IMR-90 (cell line): ENCODE results near the gene EMILIN2. TPM values are rescaled to one million over a fixed set of nuclear protein-coding genes. Genes with fewer than 3 reads are reported as not detected.

ENCODE experiments used
- ATAC-seq: fragments of 200-7000 bp; cut with Tn5 transposase; 2 replicates; pipeline ENCODE4 v1.9.1; 2020; ENCODE audit warnings: low read depth, mild to moderate bottlenecking, moderate library complexity
- BruUV-seq: library from RNA; stranded (reverse); fragments of 400-500 nt; replicated peaks from 2 replicates; lab custom pipeline; 2021; lab: Mats Ljungman, UMichigan
- CTCF ChIA-PET: fragments of 300-600 bp; formaldehyde crosslinking; extraction: SDS; loops from one replicate; lab custom pipeline; 2021; ENCODE audit warnings: antibody characterized with exemption; lab: Yijun Ruan, JAX
- POLR2A ChIA-PET: fragments of 300-600 bp; sonication (Branson Sonifier 250); formaldehyde crosslinking; loops from one replicate; lab custom pipeline; 2022; ENCODE audit warnings: antibody characterized with exemption; ENCODE audit not compliant: unreplicated experiment; lab: Charles Lee
- DNase-seq: peaks from one replicate; pipeline ENCODE4 v3.0.0; 2013
- H2AFZ ChIP-seq: replicated peaks from 2 replicates; pipeline ENCODE3; 2013; ENCODE audit warnings: low read length, mild to moderate bottlenecking; ENCODE audit not compliant: poor library complexity
- H2AK5ac ChIP-seq: 2 replicates; pipeline ENCODE4 v1.6.1; 2013; ENCODE audit warnings: low read depth, low read length, inconsistent platforms
- H2AK9ac ChIP-seq: replicated peaks from 2 replicates; pipeline ENCODE3; 2013; ENCODE audit warnings: mild to moderate bottlenecking, low read depth, low read length, moderate library complexity; ENCODE audit not compliant: poor library complexity
- H2BK120ac ChIP-seq: 2 replicates; pipeline ENCODE4 v1.6.1; 2013; ENCODE audit warnings: low read depth, low read length, inconsistent platforms
- H2BK15ac ChIP-seq: 3 replicates; pipeline ENCODE4 v1.6.1; 2013; ENCODE audit warnings: low read depth, low read length, inconsistent platforms
- H2BK20ac ChIP-seq: 2 replicates; pipeline ENCODE4 v1.6.1; 2013; ENCODE audit warnings: low read depth, mild to moderate bottlenecking, inconsistent platforms, low read length, moderate library complexity
- H2BK5ac ChIP-seq: 2 replicates; pipeline ENCODE4 v1.6.1; 2013; ENCODE audit warnings: mild to moderate bottlenecking, low read depth, low read length, inconsistent platforms; ENCODE audit not compliant: poor library complexity, severe bottlenecking
- H3K14ac ChIP-seq: replicated peaks from 2 replicates; pipeline ENCODE4 v1.6.1; 2013; ENCODE audit warnings: low read depth, low read length, inconsistent platforms
- H3K18ac ChIP-seq: 2 replicates; pipeline ENCODE4 v1.6.1; 2013; ENCODE audit warnings: low read depth, low read length, control low read depth
- H3K23ac ChIP-seq: 2 replicates; pipeline ENCODE4 v1.6.1; 2013; ENCODE audit warnings: low read depth, low read length, inconsistent platforms
- H3K27ac ChIP-seq: 2 replicates; pipeline ENCODE4 v1.5.1; 2013; ENCODE audit warnings: mild to moderate bottlenecking, control low read depth, low read length; ENCODE audit not compliant: insufficient read depth
- H3K27me3 ChIP-seq: 2 replicates; pipeline ENCODE4 v1.6.1; 2013; ENCODE audit warnings: low read length; ENCODE audit not compliant: control insufficient read depth, insufficient read depth
- H3K36me3 ChIP-seq: 2 replicates; pipeline ENCODE4 v1.6.1; 2013; ENCODE audit warnings: low read length, mixed read lengths; ENCODE audit not compliant: control insufficient read depth, insufficient read depth
- H3K4ac ChIP-seq: 2 replicates; pipeline ENCODE4 v1.6.1; 2013; ENCODE audit warnings: low read depth, low read length, inconsistent platforms
- H3K4me1 ChIP-seq: 2 replicates; pipeline ENCODE4 v1.6.1; 2013; ENCODE audit warnings: low read length, mixed read lengths; ENCODE audit not compliant: control insufficient read depth, insufficient read depth
- H3K4me2 ChIP-seq: 2 replicates; pipeline ENCODE4 v1.6.1; 2013; ENCODE audit warnings: low read depth, mild to moderate bottlenecking, control low read depth, low read length, moderate library complexity
- H3K4me3 ChIP-seq: 2 replicates; pipeline ENCODE4 v1.5.1; 2013; ENCODE audit warnings: low read depth, mild to moderate bottlenecking, control low read depth, low read length, moderate library complexity; ENCODE audit not compliant: insufficient read depth
- H3K56ac ChIP-seq: 2 replicates; pipeline ENCODE4 v1.6.1; 2013; ENCODE audit warnings: low read length, inconsistent platforms; ENCODE audit not compliant: insufficient read depth; ENCODE audit errors: extremely low read depth
- H3K79me1 ChIP-seq, 2 experiments: 2 replicates each; pipeline ENCODE4 v1.6.1; 2013; ENCODE audit warnings: low read length in 2 of 2, inconsistent platforms in 1 of 2, low read depth in 1 of 2
- H3K9ac ChIP-seq: 2 replicates; pipeline ENCODE4 v1.6.1; 2013; ENCODE audit warnings: low read depth, low read length, control low read depth
- H3K9me1 ChIP-seq: 2 replicates; pipeline ENCODE4 v1.6.1; 2013; ENCODE audit warnings: low read length, inconsistent platforms; ENCODE audit not compliant: insufficient read depth
- H3K9me3 ChIP-seq: 2 replicates; pipeline ENCODE4 v1.6.1; 2013; ENCODE audit warnings: low read length; ENCODE audit not compliant: control insufficient read depth, insufficient read depth
- H4K20me1 ChIP-seq: 2 replicates; pipeline ENCODE4 v1.6.1; 2013; ENCODE audit warnings: low read length, inconsistent platforms; ENCODE audit not compliant: insufficient read depth
- H4K5ac ChIP-seq: 2 replicates; pipeline ENCODE4 v1.6.1; 2013; ENCODE audit warnings: mild to moderate bottlenecking, low read depth, low read length, control low read depth
- H4K8ac ChIP-seq, 2 experiments: 2 replicates each; pipeline ENCODE4 v1.6.1; 2013; ENCODE audit warnings: low read depth in 2 of 2, low read length in 2 of 2, control low read depth in 1 of 2, inconsistent platforms in 1 of 2
- H4K91ac ChIP-seq: 2 replicates; pipeline ENCODE4 v1.6.1; 2013; ENCODE audit warnings: low read depth, low read length, inconsistent platforms; ENCODE audit not compliant: insufficient read depth
- RCOR1 ChIP-seq: IDR thresholded peaks from 2 replicates; pipeline ENCODE4 v1.6.1; 2012; ENCODE audit warnings: mild to moderate bottlenecking, low read length, improper control_type of control experiment; ENCODE audit not compliant: insufficient replicate concordance
- SMC3 ChIP-seq: fragments of 150-350 bp; IDR thresholded peaks from 2 replicates; pipeline ENCODE4 v1.6.1; 2016; ENCODE audit warnings: low read depth, mild to moderate bottlenecking, antibody characterized with exemption, low read length, moderate library complexity
- USF2 ChIP-seq: fragments of 150-350 bp; IDR thresholded peaks from 2 replicates; pipeline ENCODE4 v1.6.1; 2017; ENCODE audit warnings: mild to moderate bottlenecking, antibody characterized with exemption, low read length, low read depth
- WGBS, 2 experiments: methylation state at CpG; one replicate each; pipeline versions ENCODE4 v1.1.5 to v1.1.7; 2013; ENCODE audit warnings: missing lambda C conversion rate in 2 of 2; ENCODE audit not compliant: insufficient read length in 1 of 2; ENCODE audit errors: extremely low coverage in 2 of 2; 5-methylcytosine and 5-hydroxymethylcytosine counted together
- dilution Hi-C: fragments of 300-500 bp; cut with HindIII; formaldehyde crosslinking; loops from one replicate; pipeline ENCODE4 v1.14.3; 2018; ENCODE audit warnings: low sequenced_read_pairs; ENCODE audit not compliant: unreplicated experiment
- in situ Hi-C: fragments of 300-500 bp; cut with MboI; formaldehyde crosslinking; loops from 3 replicates; pipeline ENCODE4 v1.14.3; 2019; ENCODE audit warnings: low sequenced_read_pairs, inconsistent platforms, mixed read lengths
- intact Hi-C: fragments of 100-400 bp; cut with micrococcal nuclease; formaldehyde crosslinking; loops from 2 replicates; pipeline ENCODE4 v1.10.0; 2022
- polyA plus RNA-seq, 3 experiments: library from polyadenylated mRNA; depleted of rRNA; stranded (reverse); fragments of >200 nt; gene quantifications; 2 replicates each; pipeline ENCODE4 v1.2.3, GENCODE V29; 2012; ENCODE audit warnings: low replicate concordance in 1 of 3
- total RNA-seq: library from RNA; depleted of rRNA; stranded (reverse); fragments of >200 nt; gene quantifications from 2 replicates; pipeline ENCODE4 v1.2.3, GENCODE V29; 2012

Gene EMILIN2
- total and polyA plus RNA-seq, 2 of the 4 experiments (the other 2 are of a cell fraction) = under 0.01 to 0.14 TPM

GRCh38 chr18:2895391-2895790, 48.6 kb downstream of the EMILIN2 start:
- no peak overlapping the region for H2BK5ac ChIP-seq
- no peak overlapping the region for H3K4ac ChIP-seq
- intact Hi-C loops (no loop called here), in situ Hi-C loops (no loop called here), dilution Hi-C loops (no loop called here)
- no peaks in the 10 kb centered on the region for H3K79me1 ChIP-seq
- no peak overlapping the region for H3K56ac ChIP-seq
- H4K8ac ChIP-seq = no peak overlapping the region
- POLR2A ChIA-PET = no interaction called here
- no peak overlapping the region for H3K4me2 ChIP-seq
- no peak overlapping the region for H2AFZ ChIP-seq
- no peak overlapping the region for H3K9ac ChIP-seq
- no TSS peak for BruUV-seq
- H3K27me3 ChIP-seq = peaks cover 8% of the 10 kb centered on the region
- no peak overlapping the region for H3K18ac ChIP-seq
- no peak overlapping the region for H2BK120ac ChIP-seq
- H3K36me3 ChIP-seq = no peaks in the 10 kb centered on the region
- no peak overlapping the region for H2AK5ac ChIP-seq
- no peak overlapping the region for H2AK9ac ChIP-seq
- peaks cover 6% of the 10 kb centered on the region; the same call in 1 of the 2 replicates for H3K9me3 ChIP-seq
- ATAC-seq = no peak
- no peak overlapping the region for H3K27ac ChIP-seq
- H3K4me1 ChIP-seq = peaks cover 2% of the 10 kb centered on the region
- no peaks in the 10 kb centered on the region; the same call in 1 of the 2 replicates for H3K9me1 ChIP-seq
- TF ChIP-seq USF2 = no peak
- TF ChIP-seq SMC3 = no peak
- TF ChIP-seq RCOR1 = no peak
- no peak overlapping the region for H2BK20ac ChIP-seq
- no peak overlapping the region for H4K91ac ChIP-seq
- H3K14ac ChIP-seq = no peak overlapping the region
- H3K23ac ChIP-seq = no peak overlapping the region
- H4K5ac ChIP-seq = no peak overlapping the region
- H3K4me3 ChIP-seq = no peak overlapping the region
- CTCF ChIA-PET = no interaction called here
- H4K20me1 ChIP-seq = no peaks in the 10 kb centered on the region
- H2BK15ac ChIP-seq = no peak overlapping the region
- WGBS, 2 experiments = 100% methylated on average over 2 of the region's 7 CpGs; no CpG with 5 or more reads in 1 of the 2 experiments
- DNase-seq = no peak
